ENCODE results near the gene THRB.

The THRB gene

GRCh38 chr3:24226397-24226796 lies 268.3 kb downstream of the THRB start:
- DNase-seq (ENCODE audit: low read depth), result no peak

GRCh38 chr3:24225385-24225950 lies 269.2 kb downstream of the THRB start:
- no peak for DNase-seq (ENCODE audit: low read depth)

- no peak for DNase-seq (ENCODE audit: low read depth)
These were observed 269.8 kb downstream of the THRB start for GRCh38 chr3:24224666-24225384.

GRCh38 chr3:24222165-24222805 lies 272.4 kb downstream of the THRB start:
- no peak for DNase-seq (ENCODE audit: low read depth)

GRCh38 chr3:24220859-24221657 lies 273.6 kb downstream of the THRB start:
- peak; percentile 98 for DNase-seq (ENCODE audit: low read depth)

- no peak for DNase-seq (ENCODE audit: low read depth)
These were observed 279.1 kb downstream of the THRB start for GRCh38 chr3:24215502-24215901.

GRCh38 chr3:24211381-24211780 lies 283.3 kb downstream of the THRB start:
- no peak for DNase-seq (ENCODE audit: low read depth)

GRCh38 chr3:24202071-24202470 lies 292.6 kb downstream of the THRB start:
- no peak for DNase-seq (ENCODE audit: low read depth)

GRCh38 chr3:24201301-24201700 lies 293.3 kb downstream of the THRB start:
- DNase-seq (ENCODE audit: low read depth), result no peak

- peak; percentile 22 for DNase-seq (ENCODE audit: low read depth)
These were observed 294.8 kb downstream of the THRB start for GRCh38 chr3:24199775-24200247.

- DNase-seq (ENCODE audit: low read depth), result no peak
These were observed 295.4 kb downstream of the THRB start for GRCh38 chr3:24199300-24199699.

- no peak for DNase-seq (ENCODE audit: low read depth)
These were observed 295.9 kb downstream of the THRB start for GRCh38 chr3:24198728-24199127.

GRCh38 chr3:24197809-24198208 lies 296.8 kb downstream of the THRB start:
- no peak for DNase-seq (ENCODE audit: low read depth)

- DNase-seq (ENCODE audit: low read depth), result peak; percentile 61
These were observed 298.1 kb downstream of the THRB start for GRCh38 chr3:24196526-24196925.

- no peak for DNase-seq (ENCODE audit: low read depth)
These were observed 299.0 kb downstream of the THRB start for GRCh38 chr3:24195504-24196230.

- DNase-seq (ENCODE audit: low read depth), result no peak
These were observed 302.1 kb downstream of the THRB start for GRCh38 chr3:24192469-24193056.

GRCh38 chr3:24191801-24192403 lies 302.7 kb downstream of the THRB start:
- DNase-seq (ENCODE audit: low read depth), result no peak

- DNase-seq (ENCODE audit: low read depth), result no peak
These were observed 304.4 kb downstream of the THRB start for GRCh38 chr3:24190256-24190655.

GRCh38 chr3:24185738-24186384 lies 308.8 kb downstream of the THRB start:
- DNase-seq (ENCODE audit: low read depth), result peak; percentile 75

GRCh38 chr3:24184528-24185176 lies 310.0 kb downstream of the THRB start:
- DNase-seq (ENCODE audit: low read depth), result no peak

Data from iris pigment epithelial cell (primary cell).